ENCODE measurements around the gene PFKFB1. TPM values are rescaled to one million over a fixed set of nuclear protein-coding genes. Genes with fewer than 3 reads are reported as not detected.
A peak's percentile ranks its signal among the peaks of the same experiment; 100 is the strongest.

Gene PFKFB1
- total RNA-seq, 2 donors from 2014 or later: 0.55 to 1.1 TPM

DNA sequence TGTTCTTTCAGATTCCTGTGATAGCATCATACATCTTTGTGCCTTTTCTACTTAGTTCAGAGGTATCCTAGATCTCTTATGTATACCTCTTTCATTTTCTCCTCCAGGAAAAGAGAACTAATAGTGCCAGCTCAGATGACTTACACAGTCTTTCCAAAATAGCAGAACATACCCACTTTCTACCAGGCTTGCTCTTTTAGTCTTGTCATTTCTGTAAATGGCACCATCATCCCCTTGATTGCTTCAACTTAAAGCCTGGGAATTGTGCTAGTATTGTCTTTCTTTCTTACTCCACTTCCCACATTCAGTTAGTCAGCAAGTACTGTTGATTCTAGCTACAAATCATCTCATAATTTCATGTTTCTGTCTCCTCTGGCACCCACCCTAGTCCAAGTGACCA lies 11.3 kb upstream of the PFKFB1 start:
- no peaks in the 10 kb centered on the region for H3K9me3 ChIP-seq (ENCODE audit: control insufficient read depth, low read length)
- no peak overlapping the region for H3K4me3 ChIP-seq (ENCODE audit: low read length)
- no peaks in the 10 kb centered on the region for H3K4me1 ChIP-seq (ENCODE audit: control insufficient read depth, insufficient read depth, low read length)
- peaks cover 41% of the 10 kb centered on the region for H3K36me3 ChIP-seq (ENCODE audit: control insufficient read depth, insufficient read depth, low read length)
- Mint-ChIP-seq H3K36me3 (ENCODE audit: low read depth) (peaks cover 51% of the 10 kb centered on the region), H3K27ac (no peak overlapping the region), H3K4me1 (no peaks in the 10 kb centered on the region), H3K27me3 (ENCODE audit: insufficient read depth) (no peaks in the 10 kb centered on the region), H3K4me3 (no peak overlapping the region), H3K9me3 (peaks cover 67% of the 10 kb centered on the region)
- H3K9ac ChIP-seq (ENCODE audit: extremely low read depth, low read length, poor library complexity, severe bottlenecking): no peak overlapping the region
- H3K27me3 ChIP-seq (ENCODE audit: control insufficient read depth, insufficient read depth, low read length, poor library complexity, severe bottlenecking): no peaks in the 10 kb centered on the region
- no peak for DNase-seq
- TF ChIP-seq, protein P1, sequence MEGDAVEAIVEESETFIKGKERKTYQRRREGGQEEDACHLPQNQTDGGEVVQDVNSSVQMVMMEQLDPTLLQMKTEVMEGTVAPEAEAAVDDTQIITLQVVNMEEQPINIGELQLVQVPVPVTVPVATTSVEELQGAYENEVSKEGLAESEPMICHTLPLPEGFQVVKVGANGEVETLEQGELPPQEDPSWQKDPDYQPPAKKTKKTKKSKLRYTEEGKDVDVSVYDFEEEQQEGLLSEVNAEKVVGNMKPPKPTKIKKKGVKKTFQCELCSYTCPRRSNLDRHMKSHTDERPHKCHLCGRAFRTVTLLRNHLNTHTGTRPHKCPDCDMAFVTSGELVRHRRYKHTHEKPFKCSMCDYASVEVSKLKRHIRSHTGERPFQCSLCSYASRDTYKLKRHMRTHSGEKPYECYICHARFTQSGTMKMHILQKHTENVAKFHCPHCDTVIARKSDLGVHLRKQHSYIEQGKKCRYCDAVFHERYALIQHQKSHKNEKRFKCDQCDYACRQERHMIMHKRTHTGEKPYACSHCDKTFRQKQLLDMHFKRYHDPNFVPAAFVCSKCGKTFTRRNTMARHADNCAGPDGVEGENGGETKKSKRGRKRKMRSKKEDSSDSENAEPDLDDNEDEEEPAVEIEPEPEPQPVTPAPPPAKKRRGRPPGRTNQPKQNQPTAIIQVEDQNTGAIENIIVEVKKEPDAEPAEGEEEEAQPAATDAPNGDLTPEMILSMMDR (conservative IDR thresholded peaks at IDR 0.05): no peak
- H3K27ac ChIP-seq (ENCODE audit: low read depth, low read length): no peak overlapping the region

DNA sequence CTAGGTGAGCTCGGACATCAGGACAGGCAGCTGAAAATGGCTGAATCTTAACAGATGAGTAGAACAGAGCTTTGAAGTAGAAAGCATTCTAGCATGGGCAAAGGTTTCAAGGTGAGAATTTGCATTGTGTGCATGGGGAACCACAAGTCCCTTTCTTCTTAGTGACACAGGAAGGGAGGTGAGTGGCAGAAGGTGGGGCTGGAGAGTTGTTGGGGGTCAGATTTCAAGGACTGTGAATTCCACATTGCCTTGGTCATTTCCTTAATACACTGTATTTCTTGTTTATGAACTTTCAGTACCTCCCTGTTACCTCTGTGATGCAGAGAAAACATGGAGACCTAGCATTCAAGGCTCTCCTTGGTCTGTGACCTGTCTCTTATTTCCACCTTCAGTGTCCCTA lies 10.2 kb upstream of the PFKFB1 start:
- Histone ChIP-seq H3K9me3 (ENCODE audit: control insufficient read depth, low read length) (no peaks in the 10 kb centered on the region), H3K9ac (ENCODE audit: extremely low read depth, low read length, poor library complexity, severe bottlenecking) (no peak overlapping the region), H3K27me3 (ENCODE audit: control insufficient read depth, insufficient read depth, low read length, poor library complexity, severe bottlenecking) (no peaks in the 10 kb centered on the region), H3K4me3 (ENCODE audit: low read length) (no peak overlapping the region), H3K27ac (ENCODE audit: low read depth, low read length) (no peak overlapping the region), H3K4me1 (ENCODE audit: control insufficient read depth, insufficient read depth, low read length) (no peaks in the 10 kb centered on the region), H3K36me3 (ENCODE audit: control insufficient read depth, insufficient read depth, low read length) (peaks cover 41% of the 10 kb centered on the region)
- WGBS, 2 experiments (ENCODE audit: insufficient coverage in 1 of 2, insufficient read length in 1 of 2): 100% methylated on average over 1 of the region's 1 CpG
- Mint-ChIP-seq H3K9me3 (peaks cover 71% of the 10 kb centered on the region), H3K27ac (no peak overlapping the region), H3K36me3 (ENCODE audit: low read depth) (peaks cover 51% of the 10 kb centered on the region), H3K27me3 (ENCODE audit: insufficient read depth) (no peaks in the 10 kb centered on the region), H3K4me3 (no peak overlapping the region), H3K4me1 (no peaks in the 10 kb centered on the region)
- TF ChIP-seq, protein P1 (conservative IDR thresholded peaks at IDR 0.05): no peak
- no peak for DNase-seq

DNA sequence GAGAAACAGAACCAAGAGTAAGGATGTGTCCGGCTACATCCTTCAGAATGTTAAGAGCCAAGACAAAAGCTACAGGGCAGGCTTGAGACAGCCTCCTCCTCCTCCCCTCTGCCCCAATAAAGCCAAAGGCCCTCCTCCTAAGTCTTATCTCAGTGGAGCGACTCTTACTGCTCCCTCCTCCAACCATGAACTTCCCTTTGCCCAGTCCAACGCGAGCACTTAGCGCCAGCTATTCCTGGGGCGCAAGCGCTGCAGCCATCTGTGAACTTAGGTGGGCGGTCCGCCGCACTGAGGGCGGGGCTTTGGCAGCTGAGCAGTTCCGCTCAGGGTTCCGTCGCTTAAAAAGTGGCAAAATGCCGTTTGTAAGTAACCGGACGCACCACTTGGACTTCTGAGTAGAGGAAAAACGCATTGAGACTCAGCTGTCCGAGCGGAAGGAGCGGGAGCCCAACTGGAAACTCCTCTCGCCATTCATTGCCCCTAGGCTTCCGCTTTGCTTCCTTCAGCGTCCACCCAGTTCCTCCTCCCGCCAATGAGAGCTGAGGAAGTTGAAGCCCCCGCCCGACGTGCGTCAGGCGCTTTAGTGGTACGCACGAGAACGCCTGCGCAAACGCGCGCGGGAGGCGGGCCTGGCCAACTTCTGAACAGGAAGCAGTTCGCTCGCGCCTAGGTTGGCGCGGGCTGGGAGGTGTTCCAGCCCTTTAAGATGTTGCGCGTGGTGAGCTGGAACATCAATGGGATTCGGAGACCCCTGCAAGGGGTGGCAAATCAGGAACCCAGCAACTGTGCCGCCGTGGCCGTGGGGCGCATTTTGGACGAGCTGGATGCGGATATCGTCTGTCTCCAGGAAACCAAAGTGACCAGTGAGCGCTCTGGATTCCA lies 6.0 kb upstream of the PFKFB1 start, which contains the start of gene APEX2:
APEX2 (plus strand) TSS at position 647 of the 882 bp plus-strand sequence; CDS start at position 707, 60 bp downstream.
- Mint-ChIP-seq H3K9me3 (peaks cover 62% of the 10 kb centered on the region), H3K4me3 (peak within 1 kb of the TSS; percentile 89), H3K27ac (peak within 1 kb of the TSS; percentile 89), H3K27me3 (ENCODE audit: insufficient read depth) (no peaks in the 10 kb centered on the region), H3K36me3 (ENCODE audit: low read depth) (peaks cover 29% of the 10 kb centered on the region), H3K4me1 (no peaks in the 10 kb centered on the region)
- peak; percentile 93 for DNase-seq
- WGBS, 2 experiments (ENCODE audit: insufficient coverage in 1 of 2, insufficient read length in 1 of 2): 0% methylated on average over 1 to 55 of the region's 55 CpGs
- Histone ChIP-seq H3K9ac (ENCODE audit: extremely low read depth, low read length, poor library complexity, severe bottlenecking) (peak within 1 kb of the TSS; percentile 64), H3K9me3 (ENCODE audit: control insufficient read depth, low read length) (no peaks in the 10 kb centered on the region), H3K4me1 (ENCODE audit: control insufficient read depth, insufficient read depth, low read length) (no peaks in the 10 kb centered on the region), H3K27me3 (ENCODE audit: control insufficient read depth, insufficient read depth, low read length, poor library complexity, severe bottlenecking) (no peaks in the 10 kb centered on the region), H3K27ac (ENCODE audit: low read depth, low read length) (peak within 1 kb of the TSS; percentile 68), H3K36me3 (ENCODE audit: control insufficient read depth, insufficient read depth, low read length) (peaks cover 30% of the 10 kb centered on the region), H3K4me3 (ENCODE audit: low read length) (peak within 1 kb of the TSS; percentile 92)
- TF ChIP-seq, protein P1 (conservative IDR thresholded peaks at IDR 0.05): no peak
